ENCODE results near the gene BAHCC1. TPM values are rescaled to one million over a fixed set of nuclear protein-coding genes. Genes with fewer than 3 reads are reported as not detected.
A peak's percentile ranks its signal among the peaks of the same experiment; 100 is the strongest.

The BAHCC1 gene
- total RNA-seq, 1 experiment from 2014 or later: 29.8 TPM

DNA sequence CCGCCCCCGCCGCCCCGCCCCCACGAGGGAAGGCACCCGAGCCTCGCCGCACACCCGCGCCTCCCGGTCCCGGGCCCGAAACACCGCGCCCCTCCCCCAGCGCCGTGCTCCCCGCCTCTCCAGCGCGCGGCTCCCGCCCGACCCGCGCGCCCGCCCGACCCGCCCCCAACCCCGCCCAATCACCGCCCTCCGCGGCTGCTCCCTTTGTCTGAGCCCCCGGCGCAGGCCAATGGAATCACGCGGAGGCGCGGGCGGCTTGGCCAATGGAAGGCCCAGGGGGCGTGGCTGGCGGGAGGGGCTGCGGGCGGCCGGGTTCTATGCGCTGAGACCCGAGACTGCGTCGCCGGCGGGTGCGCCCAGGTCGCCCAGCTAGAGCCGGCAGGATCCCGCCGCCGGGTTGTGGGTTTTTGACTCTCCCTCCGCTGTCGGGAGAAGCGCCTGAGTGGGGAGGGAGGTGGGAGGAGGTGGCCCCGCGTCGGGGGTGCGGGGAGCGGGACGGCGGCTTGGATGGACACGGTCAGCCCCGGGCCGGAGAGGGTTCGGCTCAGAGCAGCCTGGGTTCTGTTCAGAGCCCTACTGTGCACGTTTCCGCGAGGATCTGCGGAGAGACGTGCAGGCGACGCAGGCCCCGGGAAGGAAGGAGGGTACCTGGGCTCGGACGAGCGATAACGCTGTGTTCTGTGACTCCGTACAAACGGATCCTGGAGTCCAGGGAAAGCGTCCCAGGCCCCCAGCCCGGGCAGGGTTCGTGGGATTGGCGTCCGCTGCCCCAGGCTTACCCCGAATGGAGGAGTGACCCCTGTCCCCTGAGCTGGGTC lies 49.0 kb upstream of the BAHCC1 start:
- ChIA-PET POLR2A (interaction anchor here (1.0 to 1.3 kb wide), 2 partner anchors 17 to 19 kb away, joined by 3 to 4 read pairs; no protein-coding TSS in a partner anchor), CTCF (interaction anchor here (0.9 to 2.5 kb wide), 4 partner anchors 54 to 177 kb away, joined by 3 to 9 read pairs (median 4); no protein-coding TSS in a partner anchor)
- peak; percentile 68 for ATAC-seq
- Mint-ChIP-seq H3K36me3 (no peaks in the 10 kb centered on the region), H3K9me3 (no peaks in the 10 kb centered on the region; the same call in 1 of the 2 replicates), H3K27me3 (ENCODE audit: low read depth) (peaks cover 79% of the 10 kb centered on the region), H3K27ac (no peak overlapping the region), H3K4me3 (peak overlapping the region; percentile 70), H3K4me1 (peaks cover 21% of the 10 kb centered on the region)
- peak; percentile 99 for DNase-seq (ENCODE audit: low spot score)
- TF ChIP-seq HMGA2 (CRISPR knock-in tag; IDR thresholded peaks at IDR 0.05) (no peak), JUN (CRISPR knock-in tag; IDR thresholded peaks at IDR 0.05) (no peak), ETV6 (CRISPR knock-in tag; IDR thresholded peaks at IDR 0.05) (peak; percentile 54; the same call in 1 of the 2 replicates), ZNF232 (CRISPR knock-in tag; IDR thresholded peaks at IDR 0.05) (no peak), GTF2I (CRISPR knock-in tag; conservative IDR thresholded peaks at IDR 0.05) (no peak), MXD4 (CRISPR knock-in tag; IDR thresholded peaks at IDR 0.05; ENCODE audit: borderline replicate concordance) (no peak), TCF7 (CRISPR knock-in tag; IDR thresholded peaks at IDR 0.05; ENCODE audit: low read depth) (no peak), IRF1 (CRISPR knock-in tag; IDR thresholded peaks at IDR 0.05) (0 out of 2 replicates have a peak, but pooled peaks have one; percentile 44), GRHL2 (CRISPR knock-in tag; IDR thresholded peaks at IDR 0.05; ENCODE audit: insufficient replicate concordance, severe bottlenecking) (no peak), FOXK1 (CRISPR knock-in tag; IDR thresholded peaks at IDR 0.05) (no peak), SOX15 (CRISPR knock-in tag; IDR thresholded peaks at IDR 0.05) (no peak), IRF2 (CRISPR knock-in tag; IDR thresholded peaks at IDR 0.05; ENCODE audit: borderline replicate concordance, low read depth) (no peak), ZNF396 (CRISPR knock-in tag; IDR thresholded peaks at IDR 0.05; ENCODE audit: borderline replicate concordance) (no peak), GABPB1 (CRISPR knock-in tag; IDR thresholded peaks at IDR 0.05) (0 out of 2 replicates have a peak, but pooled peaks have one; percentile 15), KAT7 (CRISPR knock-in tag; IDR thresholded peaks at IDR 0.05; ENCODE audit: borderline replicate concordance) (no peak; the same call in 1 of the 2 replicates), MLX (CRISPR knock-in tag; IDR thresholded peaks at IDR 0.05) (no peak), NR3C1 (CRISPR knock-in tag; conservative IDR thresholded peaks at IDR 0.05; ENCODE audit: low read depth) (no peak), ZNF281 (CRISPR knock-in tag; IDR thresholded peaks at IDR 0.05) (no peak), E2F5 (CRISPR knock-in tag; IDR thresholded peaks at IDR 0.05) (no peak), MYBL2 (CRISPR knock-in tag; IDR thresholded peaks at IDR 0.05) (no peak), RORB (CRISPR knock-in tag; IDR thresholded peaks at IDR 0.05) (no peak)
- TF ChIP-seq, protein P1, sequence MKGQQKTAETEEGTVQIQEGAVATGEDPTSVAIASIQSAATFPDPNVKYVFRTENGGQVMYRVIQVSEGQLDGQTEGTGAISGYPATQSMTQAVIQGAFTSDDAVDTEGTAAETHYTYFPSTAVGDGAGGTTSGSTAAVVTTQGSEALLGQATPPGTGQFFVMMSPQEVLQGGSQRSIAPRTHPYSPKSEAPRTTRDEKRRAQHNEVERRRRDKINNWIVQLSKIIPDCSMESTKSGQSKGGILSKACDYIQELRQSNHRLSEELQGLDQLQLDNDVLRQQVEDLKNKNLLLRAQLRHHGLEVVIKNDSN (CRISPR knock-in tag; IDR thresholded peaks at IDR 0.05): peak; percentile 24; the same call in 1 of the 2 replicates
- TF ChIP-seq, protein P2, sequence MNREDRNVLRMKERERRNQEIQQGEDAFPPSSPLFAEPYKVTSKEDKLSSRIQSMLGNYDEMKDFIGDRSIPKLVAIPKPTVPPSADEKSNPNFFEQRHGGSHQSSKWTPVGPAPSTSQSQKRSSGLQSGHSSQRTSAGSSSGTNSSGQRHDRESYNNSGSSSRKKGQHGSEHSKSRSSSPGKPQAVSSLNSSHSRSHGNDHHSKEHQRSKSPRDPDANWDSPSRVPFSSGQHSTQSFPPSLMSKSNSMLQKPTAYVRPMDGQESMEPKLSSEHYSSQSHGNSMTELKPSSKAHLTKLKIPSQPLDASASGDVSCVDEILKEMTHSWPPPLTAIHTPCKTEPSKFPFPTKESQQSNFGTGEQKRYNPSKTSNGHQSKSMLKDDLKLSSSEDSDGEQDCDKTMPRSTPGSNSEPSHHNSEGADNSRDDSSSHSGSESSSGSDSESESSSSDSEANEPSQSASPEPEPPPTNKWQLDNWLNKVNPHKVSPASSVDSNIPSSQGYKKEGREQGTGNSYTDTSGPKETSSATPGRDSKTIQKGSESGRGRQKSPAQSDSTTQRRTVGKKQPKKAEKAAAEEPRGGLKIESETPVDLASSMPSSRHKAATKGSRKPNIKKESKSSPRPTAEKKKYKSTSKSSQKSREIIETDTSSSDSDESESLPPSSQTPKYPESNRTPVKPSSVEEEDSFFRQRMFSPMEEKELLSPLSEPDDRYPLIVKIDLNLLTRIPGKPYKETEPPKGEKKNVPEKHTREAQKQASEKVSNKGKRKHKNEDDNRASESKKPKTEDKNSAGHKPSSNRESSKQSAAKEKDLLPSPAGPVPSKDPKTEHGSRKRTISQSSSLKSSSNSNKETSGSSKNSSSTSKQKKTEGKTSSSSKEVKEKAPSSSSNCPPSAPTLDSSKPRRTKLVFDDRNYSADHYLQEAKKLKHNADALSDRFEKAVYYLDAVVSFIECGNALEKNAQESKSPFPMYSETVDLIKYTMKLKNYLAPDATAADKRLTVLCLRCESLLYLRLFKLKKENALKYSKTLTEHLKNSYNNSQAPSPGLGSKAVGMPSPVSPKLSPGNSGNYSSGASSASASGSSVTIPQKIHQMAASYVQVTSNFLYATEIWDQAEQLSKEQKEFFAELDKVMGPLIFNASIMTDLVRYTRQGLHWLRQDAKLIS (CRISPR knock-in tag; IDR thresholded peaks at IDR 0.05; ENCODE audit: borderline replicate concordance): no peak
- TF ChIP-seq, protein P3, sequence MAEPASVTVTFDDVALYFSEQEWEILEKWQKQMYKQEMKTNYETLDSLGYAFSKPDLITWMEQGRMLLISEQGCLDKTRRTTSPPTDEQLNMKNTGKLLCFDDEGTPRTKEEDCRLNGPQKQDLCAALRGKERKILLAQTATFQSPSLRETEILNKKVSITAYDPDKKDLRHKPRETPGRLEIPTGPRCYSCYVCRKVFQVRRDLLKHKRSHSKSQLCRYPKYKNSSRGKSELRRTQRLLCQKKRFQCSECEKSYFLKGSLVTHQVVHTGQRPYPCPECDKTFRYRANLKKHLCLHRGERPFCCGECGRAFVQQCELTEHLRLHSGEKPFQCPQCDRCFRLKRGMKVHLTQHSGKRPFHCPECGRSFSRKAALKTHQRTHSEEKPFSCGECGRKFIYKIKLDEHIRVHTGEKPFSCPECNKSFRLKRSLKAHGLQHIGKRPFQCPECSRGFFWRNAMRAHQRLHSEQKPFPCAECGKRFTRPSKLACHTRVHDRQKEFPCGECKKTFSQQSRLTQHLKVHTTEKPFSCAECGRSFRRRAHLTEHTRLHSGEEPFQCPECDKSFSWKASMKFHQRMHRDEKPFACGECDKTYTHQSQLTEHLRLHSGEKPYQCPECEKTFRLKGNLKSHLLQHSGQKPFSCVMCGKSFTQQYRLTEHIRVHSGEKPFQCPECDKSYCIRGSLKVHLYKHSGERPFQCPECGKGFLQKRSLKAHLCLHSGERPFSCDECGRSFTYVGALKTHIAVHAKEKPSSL (CRISPR knock-in tag; conservative IDR thresholded peaks at IDR 0.05): no peak
